ENCODE data around the gene CFAP221. TPM values are rescaled to one million over a fixed set of nuclear protein-coding genes. Genes with fewer than 3 reads are reported as not detected.
A peak's percentile ranks its signal among the peaks of the same experiment; 100 is the strongest.

The CFAP221 gene
- total RNA-seq, 4 donors from 2014 or later, result 0.38 TPM; not detected in 3

DNA sequence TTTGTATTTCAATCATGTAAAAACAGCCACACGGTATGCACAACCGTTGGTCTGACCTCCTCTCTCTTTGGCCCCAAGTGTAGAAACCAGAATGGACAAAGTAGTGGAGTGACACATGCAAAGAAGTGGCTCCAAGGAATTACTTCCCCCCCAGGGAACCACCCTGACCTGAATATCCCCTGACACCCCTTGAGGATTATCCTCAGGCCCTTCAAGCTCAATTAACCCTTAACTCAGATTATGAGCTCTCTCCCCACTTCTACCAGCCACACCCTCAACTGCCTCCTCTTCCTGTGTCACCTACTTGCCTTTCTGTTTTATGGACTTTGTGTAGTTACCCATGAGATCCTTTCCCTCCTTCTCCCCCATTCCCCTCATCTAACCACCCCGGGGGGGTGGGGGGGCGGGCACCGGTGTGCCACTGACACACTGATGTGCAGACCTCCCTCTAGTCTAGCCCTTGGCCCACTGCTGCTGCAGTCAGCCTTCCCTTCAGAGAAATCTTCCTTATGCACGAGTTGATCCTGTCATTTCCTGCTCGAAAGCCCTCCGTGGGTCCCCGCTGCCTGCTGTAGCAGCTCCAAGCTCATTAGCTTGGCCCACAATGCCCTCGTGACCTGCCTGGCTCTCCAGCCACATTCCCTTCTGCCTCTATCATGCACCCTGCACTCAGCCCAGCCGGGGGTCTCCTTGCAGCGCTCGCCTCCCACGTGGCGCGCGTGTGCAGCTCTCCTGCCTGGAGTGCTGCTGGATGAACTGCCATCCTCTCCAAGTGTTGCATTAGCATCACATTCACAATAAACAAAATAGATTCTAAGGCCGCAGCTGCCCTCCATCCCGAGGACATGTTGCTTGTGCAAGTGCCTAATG is 94.7 kb downstream of the CFAP221 start:
- WGBS, 2 donors, result 41 to 61% methylated on average over 19 of the region's 19 CpGs
- TF ChIP-seq, protein P1, sequence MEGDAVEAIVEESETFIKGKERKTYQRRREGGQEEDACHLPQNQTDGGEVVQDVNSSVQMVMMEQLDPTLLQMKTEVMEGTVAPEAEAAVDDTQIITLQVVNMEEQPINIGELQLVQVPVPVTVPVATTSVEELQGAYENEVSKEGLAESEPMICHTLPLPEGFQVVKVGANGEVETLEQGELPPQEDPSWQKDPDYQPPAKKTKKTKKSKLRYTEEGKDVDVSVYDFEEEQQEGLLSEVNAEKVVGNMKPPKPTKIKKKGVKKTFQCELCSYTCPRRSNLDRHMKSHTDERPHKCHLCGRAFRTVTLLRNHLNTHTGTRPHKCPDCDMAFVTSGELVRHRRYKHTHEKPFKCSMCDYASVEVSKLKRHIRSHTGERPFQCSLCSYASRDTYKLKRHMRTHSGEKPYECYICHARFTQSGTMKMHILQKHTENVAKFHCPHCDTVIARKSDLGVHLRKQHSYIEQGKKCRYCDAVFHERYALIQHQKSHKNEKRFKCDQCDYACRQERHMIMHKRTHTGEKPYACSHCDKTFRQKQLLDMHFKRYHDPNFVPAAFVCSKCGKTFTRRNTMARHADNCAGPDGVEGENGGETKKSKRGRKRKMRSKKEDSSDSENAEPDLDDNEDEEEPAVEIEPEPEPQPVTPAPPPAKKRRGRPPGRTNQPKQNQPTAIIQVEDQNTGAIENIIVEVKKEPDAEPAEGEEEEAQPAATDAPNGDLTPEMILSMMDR (IDR thresholded peaks at IDR 0.05), result no peak
- no peak for TF ChIP-seq POLR2A (IDR thresholded peaks at IDR 0.05)
- no peak for DNase-seq
- intact Hi-C loops (cut with DNase I), result no loop called here
- Histone ChIP-seq H3K27ac (no peak overlapping the region), H3K9me3 (no peaks in the 10 kb centered on the region), H3K27me3 (peaks cover 0 to 20% (median 0%) of the 10 kb centered on the region in 4 donors), H3K36me3 (no peaks in the 10 kb centered on the region), H3K4me1 (no peaks in the 10 kb centered on the region), H3K4me3 (no peak overlapping the region)

DNA sequence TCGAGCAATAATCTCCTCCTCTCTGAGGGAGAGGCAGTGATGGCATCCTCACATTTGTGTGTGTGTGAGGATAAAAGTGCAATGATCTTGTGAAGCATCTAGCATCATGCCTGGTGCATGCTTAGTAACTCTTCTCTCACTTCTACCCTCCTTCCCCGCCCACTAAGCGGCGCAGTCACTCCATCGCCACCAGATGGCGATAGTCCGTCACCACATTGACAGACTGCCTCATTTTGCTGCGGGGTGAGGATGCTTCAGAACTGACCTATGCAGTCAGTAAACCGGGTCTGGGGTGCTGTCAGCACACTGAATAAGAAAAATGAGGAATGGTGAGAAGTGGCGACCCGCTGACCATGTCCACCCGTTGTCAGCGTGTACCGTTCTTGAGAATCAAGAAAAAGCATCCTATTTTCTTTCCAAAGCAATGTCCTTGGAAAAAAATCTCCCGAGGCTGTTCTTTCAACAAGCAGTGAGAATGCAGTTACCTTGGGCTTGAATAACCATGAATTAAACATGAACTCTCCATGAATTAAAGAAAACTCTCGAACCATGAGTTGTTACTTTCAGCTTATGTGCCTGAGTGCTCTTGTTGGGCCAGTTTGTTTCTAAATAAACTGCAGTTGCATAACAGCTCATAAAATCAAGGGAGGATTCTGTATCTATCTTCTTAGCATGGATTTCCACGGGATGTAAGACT is 97.5 kb downstream of the CFAP221 start:
- 7 to 10% methylated on average over 10 to 16 of the region's 17 CpGs for WGBS, 2 donors
- no peaks in the 10 kb centered on the region for H3K4me1 ChIP-seq
- intact Hi-C loops (cut with DNase I), result no loop called here
- no peaks in the 10 kb centered on the region for H3K36me3 ChIP-seq
- peaks cover 0 to 20% (median 0%) of the 10 kb centered on the region in 4 donors for H3K27me3 ChIP-seq
- H3K9me3 ChIP-seq, result no peaks in the 10 kb centered on the region
- no peak overlapping the region for H3K27ac ChIP-seq
- no peak for DNase-seq
- TF ChIP-seq, protein P1 (IDR thresholded peaks at IDR 0.05), result peak; percentile 63 to 91 (median 79)
- TF ChIP-seq POLR2A (IDR thresholded peaks at IDR 0.05), result no peak
- no peak overlapping the region for H3K4me3 ChIP-seq

DNA sequence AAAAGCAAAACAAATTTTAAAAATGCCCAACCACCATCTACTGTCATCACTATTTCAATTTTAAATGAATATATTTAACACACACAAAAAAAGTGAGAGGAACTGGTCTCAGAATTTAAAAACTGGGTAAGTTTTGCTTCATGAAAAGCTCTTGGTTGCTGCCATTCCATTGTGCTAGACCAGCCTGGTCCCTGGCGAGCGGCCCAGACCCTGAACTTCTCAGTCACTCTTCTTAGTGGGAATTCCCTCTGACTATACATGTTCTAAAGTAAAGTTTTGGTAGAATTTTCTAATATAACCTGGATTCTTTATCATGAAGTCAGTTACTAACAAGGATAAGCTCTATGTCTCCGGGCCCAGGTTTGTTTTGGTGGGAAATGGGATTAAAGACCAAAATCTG is 99.9 kb downstream of the CFAP221 start:
- no peak overlapping the region for H3K27ac ChIP-seq
- no peak for DNase-seq
- TF ChIP-seq, protein P1 (IDR thresholded peaks at IDR 0.05), result no peak
- no peak for TF ChIP-seq POLR2A (IDR thresholded peaks at IDR 0.05)
- WGBS, 2 donors, result 73 to 86% methylated on average over 3 of the region's 3 CpGs
- H3K27me3 ChIP-seq, result peaks cover 0 to 5% (median 0%) of the 10 kb centered on the region in 4 donors
- H3K36me3 ChIP-seq, result no peaks in the 10 kb centered on the region
- intact Hi-C loops (cut with DNase I), result no loop called here
- H3K9me3 ChIP-seq, result no peaks in the 10 kb centered on the region
- H3K4me1 ChIP-seq, result no peaks in the 10 kb centered on the region
- no peak overlapping the region for H3K4me3 ChIP-seq

DNA sequence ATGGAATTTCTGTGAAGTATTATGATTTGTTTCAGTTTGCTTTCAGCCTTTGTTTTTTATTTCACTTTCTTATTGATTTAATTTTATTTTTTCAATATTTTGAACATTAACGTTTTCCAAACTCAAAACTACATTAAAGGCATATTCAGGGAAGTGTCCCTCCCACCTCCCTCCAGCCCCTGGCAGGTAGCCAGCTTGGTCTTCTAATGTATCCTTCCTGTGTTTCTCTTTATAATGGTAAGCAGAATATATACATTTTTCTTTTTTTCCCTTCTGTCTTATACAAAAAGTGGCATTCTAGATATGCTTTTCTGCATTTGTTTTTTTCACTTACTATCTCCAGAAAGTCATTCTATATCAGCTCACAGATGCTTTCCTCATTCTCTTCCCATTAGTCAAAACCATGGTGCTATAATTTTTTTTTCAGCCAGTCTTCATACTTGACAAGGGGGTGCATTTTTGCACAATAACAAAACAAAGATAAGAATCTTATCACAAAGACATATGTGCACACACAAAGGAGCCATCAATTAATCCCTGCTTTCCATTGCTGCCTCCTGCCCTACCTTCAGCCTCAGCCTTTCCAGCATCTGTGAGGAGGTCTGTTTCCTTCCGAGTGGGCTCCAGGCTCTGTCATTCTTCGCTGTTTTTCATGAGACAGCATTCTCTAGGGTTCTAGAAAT is 101.1 kb downstream of the CFAP221 start:
- no peak for TF ChIP-seq POLR2A (IDR thresholded peaks at IDR 0.05)
- TF ChIP-seq, protein P1 (IDR thresholded peaks at IDR 0.05), result no peak
- DNase-seq, result no peak
- Histone ChIP-seq H3K27me3 (no peaks in the 10 kb centered on the region), H3K4me3 (no peak overlapping the region), H3K36me3 (no peaks in the 10 kb centered on the region), H3K9me3 (no peaks in the 10 kb centered on the region), H3K27ac (no peak overlapping the region), H3K4me1 (no peaks in the 10 kb centered on the region)
- intact Hi-C loops (cut with DNase I), result no loop called here
- 49 to 53% methylated on average over 3 of the region's 3 CpGs for WGBS, 2 donors
